ENCODE data around the gene MIB1.

DNA sequence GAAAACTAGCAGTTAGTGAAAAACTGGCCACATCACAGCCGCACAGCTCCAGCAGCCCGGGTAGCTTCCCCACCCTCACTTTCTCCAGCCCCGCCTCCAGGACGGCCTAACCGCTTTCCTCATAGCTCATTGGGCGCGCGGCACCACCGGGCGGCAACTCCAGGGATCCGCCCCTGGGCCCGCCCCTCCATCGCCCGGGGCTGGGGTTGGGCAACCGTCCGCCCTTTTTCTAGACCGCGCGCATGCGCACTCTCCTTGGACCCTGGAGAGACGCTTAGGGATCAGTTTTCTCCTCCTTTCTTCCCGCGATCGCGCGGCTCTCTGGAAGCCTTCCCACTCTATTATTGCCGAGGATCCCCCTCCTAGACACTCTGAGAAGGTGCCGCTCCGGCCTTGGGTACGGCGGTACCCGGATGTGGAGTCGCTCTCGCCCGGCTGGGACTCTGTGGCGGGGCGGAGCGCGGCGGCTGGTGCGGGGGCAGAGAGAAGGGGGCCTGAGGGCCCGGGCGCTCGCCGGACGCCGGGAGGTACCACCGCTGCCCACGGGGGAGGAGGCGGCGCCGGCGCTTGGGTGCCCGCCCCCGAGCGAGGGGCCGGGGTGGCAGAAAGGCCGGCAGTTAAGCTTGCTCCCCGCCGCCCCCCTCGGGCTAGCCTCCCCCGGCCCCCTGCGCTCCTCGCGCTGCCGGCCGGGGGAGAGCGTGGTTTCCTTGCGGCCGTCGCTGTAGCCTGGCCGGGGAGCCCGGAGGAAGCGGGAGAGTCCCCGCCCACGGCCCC, at the start of gene MIB1:
- TF ChIP-seq POLR2AphosphoS5 (IDR thresholded peaks at IDR 0.05; ENCODE audit: low read depth) = peak; percentile 80
- TF ChIP-seq CTCF (conservative IDR thresholded peaks at IDR 0.05; ENCODE audit: low read depth in 2 of 2) = no peak
- no peak for TF ChIP-seq REST (IDR thresholded peaks at IDR 0.05; ENCODE audit: unreplicated experiment)
- no peak for TF ChIP-seq JUNB (IDR thresholded peaks at IDR 0.05; ENCODE audit: unreplicated experiment)
- no peak for TF ChIP-seq CREB1 (CRISPR knock-in tag; IDR thresholded peaks at IDR 0.05; ENCODE audit: low read depth)
- no peak for TF ChIP-seq EZH2phosphoT487 (IDR thresholded peaks at IDR 0.05; ENCODE audit: unreplicated experiment)
- no peak for TF ChIP-seq ZNF114 (CRISPR knock-in tag; IDR thresholded peaks at IDR 0.05)
- TF ChIP-seq ZNF331 (CRISPR knock-in tag; IDR thresholded peaks at IDR 0.05; ENCODE audit: low read depth) = no peak
- TF ChIP-seq EZH2 (IDR thresholded peaks at IDR 0.05; ENCODE audit: low read depth, unreplicated experiment) = no peak
- no peak for TF ChIP-seq ETS1 (IDR thresholded peaks at IDR 0.05)

Measured in GM23338 (cell line).